ENCODE measurements around the gene PROM1. TPM values are rescaled to one million over a fixed set of nuclear protein-coding genes. Genes with fewer than 3 reads are reported as not detected.

Gene PROM1
- polyA plus RNA-seq, 1 donor from 2014 or later: 1.1 TPM

- TF ChIP-seq CTCF (IDR thresholded peaks at IDR 0.05; ENCODE audit: poor library complexity, severe bottlenecking): no peak
- no peak for TF ChIP-seq SMC3 (conservative IDR thresholded peaks at IDR 0.05; ENCODE audit: poor library complexity)
- TF ChIP-seq MXI1 (conservative IDR thresholded peaks at IDR 0.05; ENCODE audit: poor library complexity, severe bottlenecking): no peak
- TF ChIP-seq EZH2 (IDR thresholded peaks at IDR 0.05; ENCODE audit: borderline replicate concordance, insufficient read depth, low read length, poor library complexity, severe bottlenecking): no peak
- no peak for TF ChIP-seq TAF1 (IDR thresholded peaks at IDR 0.05; ENCODE audit: low read depth)
- TF ChIP-seq RAD21 (conservative IDR thresholded peaks at IDR 0.05): no peak
- no peak overlapping the region for H3K27ac ChIP-seq (ENCODE audit: low read length)
- no peak overlapping the region for H3K4me3 ChIP-seq (ENCODE audit: low read length)
- H3K79me2 ChIP-seq (replicated peaks; ENCODE audit: insufficient read depth, low read length): no peaks in the 10 kb centered on the region
- H3F3A ChIP-seq (ENCODE audit: insufficient read depth, low read length, poor library complexity, severe bottlenecking): no peaks in the 10 kb centered on the region
- H3K9me2 ChIP-seq (ENCODE audit: insufficient read depth, low read length): no peaks in the 10 kb centered on the region
- H3K36me3 ChIP-seq (ENCODE audit: insufficient read depth, low read length): no peaks in the 10 kb centered on the region
- no peak overlapping the region for H2AFZ ChIP-seq (ENCODE audit: low read depth, low read length)
- H4K20me1 ChIP-seq (ENCODE audit: insufficient read depth): no peaks in the 10 kb centered on the region
- no peak overlapping the region for H3K4me2 ChIP-seq (ENCODE audit: low read length)
- no peaks in the 10 kb centered on the region for H3K27me3 ChIP-seq (ENCODE audit: insufficient read depth, low read depth, low read length)
- no peak overlapping the region for H3K9ac ChIP-seq (ENCODE audit: low read length)
- no peaks in the 10 kb centered on the region for H3K9me3 ChIP-seq (ENCODE audit: low read length)
These were observed 45.5 kb upstream of the PROM1 start for GRCh38 chr4:16129336-16129735.

GRCh38 chr4:16126714-16127113 lies 42.9 kb upstream of the PROM1 start:
- H3K36me3 ChIP-seq (ENCODE audit: insufficient read depth, low read length): no peaks in the 10 kb centered on the region
- H3K9ac ChIP-seq (ENCODE audit: low read length): no peak overlapping the region
- H3K9me2 ChIP-seq (ENCODE audit: insufficient read depth, low read length): no peaks in the 10 kb centered on the region
- no peaks in the 10 kb centered on the region for H3F3A ChIP-seq (ENCODE audit: insufficient read depth, low read length, poor library complexity, severe bottlenecking)
- H3K79me2 ChIP-seq (replicated peaks; ENCODE audit: insufficient read depth, low read length): no peaks in the 10 kb centered on the region
- TF ChIP-seq CTCF (IDR thresholded peaks at IDR 0.05; ENCODE audit: poor library complexity, severe bottlenecking) (no peak), RAD21 (conservative IDR thresholded peaks at IDR 0.05) (no peak), EP300 (conservative IDR thresholded peaks at IDR 0.05; ENCODE audit: poor library complexity, severe bottlenecking) (no peak), EZH2 (IDR thresholded peaks at IDR 0.05; ENCODE audit: borderline replicate concordance, insufficient read depth, low read length, poor library complexity, severe bottlenecking) (no peak), REST (IDR thresholded peaks at IDR 0.05; ENCODE audit: borderline replicate concordance) (no peak), POLR2AphosphoS5 (IDR thresholded peaks at IDR 0.05) (no peak), SMC3 (conservative IDR thresholded peaks at IDR 0.05; ENCODE audit: poor library complexity) (no peak), MXI1 (conservative IDR thresholded peaks at IDR 0.05; ENCODE audit: poor library complexity, severe bottlenecking) (no peak), TAF1 (IDR thresholded peaks at IDR 0.05; ENCODE audit: low read depth) (no peak)
- no peak overlapping the region for H3K4me2 ChIP-seq (ENCODE audit: low read length)
- H2AFZ ChIP-seq (ENCODE audit: low read depth, low read length): no peak overlapping the region
- H3K4me3 ChIP-seq (ENCODE audit: low read length): no peak overlapping the region
- H3K27ac ChIP-seq (ENCODE audit: low read length): no peak overlapping the region
- no peaks in the 10 kb centered on the region for H4K20me1 ChIP-seq (ENCODE audit: insufficient read depth)
- no peaks in the 10 kb centered on the region for H3K27me3 ChIP-seq (ENCODE audit: insufficient read depth, low read depth, low read length)
- H3K9me3 ChIP-seq (ENCODE audit: low read length): no peaks in the 10 kb centered on the region
